Measurements from ENCODE around the gene TRAM2. TPM values are rescaled to one million over a fixed set of nuclear protein-coding genes. Genes with fewer than 3 reads are reported as not detected.

TRAM2 gene
- total RNA-seq, 1 donor from 2014 or later: 4.7 TPM

DNA sequence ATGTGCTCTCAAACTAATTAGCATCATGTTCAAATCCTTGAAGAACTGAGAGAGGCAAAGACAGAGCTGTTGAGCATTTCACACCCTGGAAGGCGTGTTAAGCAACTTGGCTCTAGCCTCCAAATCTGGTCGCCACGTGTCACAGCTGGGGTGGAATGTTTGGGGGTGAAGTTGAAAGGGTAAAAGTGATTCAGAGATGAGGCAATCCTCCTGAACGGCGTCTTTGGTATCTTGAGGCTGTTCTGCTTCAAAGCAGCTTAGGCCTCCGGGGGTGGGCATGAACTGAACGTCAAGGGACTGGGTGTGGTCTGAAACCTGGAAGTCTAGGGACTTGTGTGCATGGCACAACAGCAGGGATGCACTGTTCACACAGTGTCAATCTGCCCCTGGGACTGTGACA lies 62.3 kb downstream of the TRAM2 start:
- no peak for DNase-seq (ENCODE audit: low spot score)
- Mint-ChIP-seq H3K4me1 (ENCODE audit: low read depth) (peaks cover 24% of the 10 kb centered on the region), H3K27me3 (ENCODE audit: low read depth) (no peaks in the 10 kb centered on the region), H3K4me3 (ENCODE audit: low read depth) (no peak overlapping the region), H3K27ac (no peak overlapping the region), H3K9me3 (no peaks in the 10 kb centered on the region), H3K36me3 (ENCODE audit: low read depth) (peaks cover 15% of the 10 kb centered on the region)
- intact Hi-C loops (cut with micrococcal nuclease): loop anchor here (10.0 kb wide), 1 partner anchor 60 kb away; the partner anchor contains the start of gene TRAM2

DNA sequence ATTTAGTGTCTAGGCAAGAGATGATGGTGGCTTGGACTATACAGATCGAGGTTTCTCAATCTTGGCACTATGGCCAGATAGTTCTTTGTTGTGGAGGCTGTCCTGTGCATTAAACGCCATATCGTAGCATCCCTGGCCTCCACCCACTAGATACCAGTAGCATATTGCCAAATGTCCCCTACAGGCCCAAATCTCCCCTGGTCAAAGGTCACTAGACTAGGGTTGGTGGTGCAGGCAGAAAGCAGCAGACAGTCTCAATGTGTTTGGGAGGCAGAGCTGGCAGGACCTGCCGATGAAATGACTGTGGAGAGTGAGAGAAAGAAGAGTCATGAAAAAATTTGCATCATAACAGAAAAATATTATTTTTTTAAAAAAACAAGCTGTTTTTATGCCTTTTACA lies 63.0 kb downstream of the TRAM2 start:
- intact Hi-C loops (cut with micrococcal nuclease): loop anchor here (10.0 kb wide), 1 partner anchor 61 kb away; the partner anchor contains the start of gene TRAM2
- no peak for DNase-seq (ENCODE audit: low spot score)
- no peak overlapping the region for H3K27ac Mint-ChIP-seq

DNA sequence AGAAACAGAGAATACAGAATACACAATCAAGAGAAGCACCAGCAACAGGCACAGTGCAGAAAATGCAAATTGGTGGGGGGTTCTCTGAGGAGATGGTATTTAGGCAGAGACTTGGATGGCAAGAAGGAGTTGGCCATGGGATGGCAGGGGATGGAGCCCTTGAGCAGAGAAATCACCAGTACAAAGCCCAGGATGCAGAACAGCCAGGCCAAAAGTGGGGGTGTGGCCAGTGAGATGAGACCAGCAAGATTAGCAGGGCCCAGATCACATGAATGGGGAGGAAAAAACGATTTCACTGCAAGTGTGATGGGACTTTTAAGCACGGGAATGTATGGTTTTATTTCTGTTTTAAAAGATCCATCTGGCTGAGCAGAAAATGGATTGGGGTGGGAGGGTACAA lies 63.4 kb downstream of the TRAM2 start:
- Mint-ChIP-seq H3K27ac (no peak overlapping the region), H3K4me1 (ENCODE audit: low read depth) (peaks cover 24% of the 10 kb centered on the region), H3K4me3 (ENCODE audit: low read depth) (no peak overlapping the region), H3K27me3 (ENCODE audit: low read depth) (no peaks in the 10 kb centered on the region), H3K9me3 (no peaks in the 10 kb centered on the region), H3K36me3 (ENCODE audit: low read depth) (peaks cover 17% of the 10 kb centered on the region)
- no peak for DNase-seq (ENCODE audit: low spot score)
- intact Hi-C loops (cut with micrococcal nuclease): loop anchor here (10.0 kb wide), 1 partner anchor 61 kb away; the partner anchor contains the start of gene TRAM2

More for the DNA sequence above, 63.0 kb downstream of the TRAM2 start:
- peaks cover 13% of the 10 kb centered on the region for H3K36me3 Mint-ChIP-seq (ENCODE audit: low read depth)
- H3K4me1 Mint-ChIP-seq (ENCODE audit: low read depth): peaks cover 24% of the 10 kb centered on the region
- H3K4me3 Mint-ChIP-seq (ENCODE audit: low read depth): no peak overlapping the region
- H3K9me3 Mint-ChIP-seq: no peaks in the 10 kb centered on the region
- no peaks in the 10 kb centered on the region for H3K27me3 Mint-ChIP-seq (ENCODE audit: low read depth)

GRCh38 chr6:52512199-52512598 lies 64.7 kb downstream of the TRAM2 start:
- Mint-ChIP-seq H3K4me3 (ENCODE audit: low read depth) (no peak overlapping the region), H3K9me3 (no peaks in the 10 kb centered on the region), H3K27me3 (ENCODE audit: low read depth) (no peaks in the 10 kb centered on the region), H3K4me1 (ENCODE audit: low read depth) (peaks cover 13% of the 10 kb centered on the region), H3K36me3 (ENCODE audit: low read depth) (peaks cover 18% of the 10 kb centered on the region), H3K27ac (no peak overlapping the region)
- intact Hi-C loops (cut with micrococcal nuclease): loop anchor here (10.0 kb wide), 1 partner anchor 63 kb away; the partner anchor contains the start of gene TRAM2
- no peak for DNase-seq (ENCODE audit: low spot score)

DNA sequence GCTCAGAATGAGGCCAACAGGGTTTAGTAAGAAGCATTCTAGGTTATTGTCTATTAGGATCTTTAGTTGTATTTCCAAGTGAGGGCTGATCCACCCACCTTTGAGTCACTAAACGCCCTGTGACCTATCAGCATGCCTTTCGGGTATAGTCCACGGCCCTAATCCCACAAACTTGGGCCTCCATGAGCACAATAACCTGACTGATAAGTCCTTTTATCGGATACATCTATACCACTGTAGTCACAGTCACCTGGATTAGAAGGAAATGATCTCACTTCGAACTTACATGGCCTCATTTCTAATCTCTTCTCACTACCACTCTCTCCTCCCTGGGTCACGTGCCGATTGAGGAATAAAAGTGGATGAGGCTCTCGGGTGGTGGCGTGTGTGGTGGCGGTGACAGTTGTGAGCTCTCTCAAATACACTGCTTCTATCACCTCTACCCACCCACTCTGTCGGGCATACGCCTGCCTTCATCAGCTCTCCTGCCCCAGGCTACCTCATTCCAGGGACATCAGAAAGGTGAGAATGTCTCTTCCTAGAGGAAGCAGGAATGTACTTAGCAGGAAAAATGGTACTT lies 65.2 kb downstream of the TRAM2 start:
- H3K36me3 Mint-ChIP-seq (ENCODE audit: low read depth): peaks cover 18% of the 10 kb centered on the region
- no peaks in the 10 kb centered on the region for H3K9me3 Mint-ChIP-seq
- H3K27ac Mint-ChIP-seq: no peak overlapping the region

GRCh38 chr6:52511163-52511562 lies 65.7 kb downstream of the TRAM2 start:
- intact Hi-C loops (cut with micrococcal nuclease): loop anchor here (10.0 kb wide), 1 partner anchor 64 kb away; the partner anchor contains the start of gene TRAM2
- H3K27ac Mint-ChIP-seq: no peak overlapping the region
- peaks cover 8% of the 10 kb centered on the region for H3K4me1 Mint-ChIP-seq (ENCODE audit: low read depth)
- no peak for DNase-seq (ENCODE audit: low spot score)
- H3K4me3 Mint-ChIP-seq (ENCODE audit: low read depth): no peak overlapping the region
- peaks cover 18% of the 10 kb centered on the region for H3K36me3 Mint-ChIP-seq (ENCODE audit: low read depth)
- no peaks in the 10 kb centered on the region for H3K9me3 Mint-ChIP-seq
- H3K27me3 Mint-ChIP-seq (ENCODE audit: low read depth): no peaks in the 10 kb centered on the region

More for the DNA sequence above, 65.2 kb downstream of the TRAM2 start:
- intact Hi-C loops (cut with micrococcal nuclease): loop anchor here (10.0 kb wide), 1 partner anchor 63 kb away; the partner anchor contains the start of gene TRAM2
- peaks cover 13% of the 10 kb centered on the region for H3K4me1 Mint-ChIP-seq (ENCODE audit: low read depth)
- no peaks in the 10 kb centered on the region for H3K27me3 Mint-ChIP-seq (ENCODE audit: low read depth)
- no peak for DNase-seq (ENCODE audit: low spot score)
- H3K4me3 Mint-ChIP-seq (ENCODE audit: low read depth): no peak overlapping the region

- no peak for DNase-seq (ENCODE audit: low spot score)
- peaks cover 18% of the 10 kb centered on the region for H3K36me3 Mint-ChIP-seq (ENCODE audit: low read depth)
- intact Hi-C loops (cut with micrococcal nuclease): loop anchor here (10.0 kb wide), 1 partner anchor 65 kb away; the partner anchor contains the start of gene TRAM2
- H3K9me3 Mint-ChIP-seq: no peaks in the 10 kb centered on the region
- H3K27ac Mint-ChIP-seq: no peak overlapping the region
- no peaks in the 10 kb centered on the region for H3K27me3 Mint-ChIP-seq (ENCODE audit: low read depth)
- no peak overlapping the region for H3K4me3 Mint-ChIP-seq (ENCODE audit: low read depth)
- peaks cover 6% of the 10 kb centered on the region for H3K4me1 Mint-ChIP-seq (ENCODE audit: low read depth)
Measured at GRCh38 chr6:52510213-52510562, 66.7 kb downstream of the TRAM2 start.

- Mint-ChIP-seq H3K4me3 (ENCODE audit: low read depth) (no peak overlapping the region), H3K9me3 (no peaks in the 10 kb centered on the region), H3K4me1 (ENCODE audit: low read depth) (peaks cover 3% of the 10 kb centered on the region), H3K36me3 (ENCODE audit: low read depth) (peaks cover 18% of the 10 kb centered on the region), H3K27me3 (ENCODE audit: low read depth) (no peaks in the 10 kb centered on the region), H3K27ac (no peak overlapping the region)
- intact Hi-C loops (cut with micrococcal nuclease): loop anchor here (10.0 kb wide), 1 partner anchor 65 kb away; the partner anchor contains the start of gene TRAM2
- DNase-seq (ENCODE audit: low spot score): no peak
Measured at GRCh38 chr6:52509281-52510212, 67.3 kb downstream of the TRAM2 start.

- DNase-seq (ENCODE audit: low spot score): no peak
- H3K4me1 Mint-ChIP-seq (ENCODE audit: low read depth): no peaks in the 10 kb centered on the region
- intact Hi-C loops (cut with micrococcal nuclease): no loop called here
- no peaks in the 10 kb centered on the region for H3K9me3 Mint-ChIP-seq
- H3K27ac Mint-ChIP-seq: no peak overlapping the region
- no peak overlapping the region for H3K4me3 Mint-ChIP-seq (ENCODE audit: low read depth)
- H3K36me3 Mint-ChIP-seq (ENCODE audit: low read depth): peaks cover 18% of the 10 kb centered on the region
- no peaks in the 10 kb centered on the region for H3K27me3 Mint-ChIP-seq (ENCODE audit: low read depth)
Measured at GRCh38 chr6:52508261-52508739, 68.6 kb downstream of the TRAM2 start.

GRCh38 chr6:52507557-52508260 lies 69.2 kb downstream of the TRAM2 start:
- intact Hi-C loops (cut with micrococcal nuclease): no loop called here
- Mint-ChIP-seq H3K4me1 (ENCODE audit: low read depth) (no peaks in the 10 kb centered on the region), H3K27me3 (ENCODE audit: low read depth) (no peaks in the 10 kb centered on the region), H3K36me3 (ENCODE audit: low read depth) (peaks cover 19% of the 10 kb centered on the region), H3K9me3 (no peaks in the 10 kb centered on the region), H3K4me3 (ENCODE audit: low read depth) (no peak overlapping the region), H3K27ac (no peak overlapping the region)
- no peak for DNase-seq (ENCODE audit: low spot score)

DNA sequence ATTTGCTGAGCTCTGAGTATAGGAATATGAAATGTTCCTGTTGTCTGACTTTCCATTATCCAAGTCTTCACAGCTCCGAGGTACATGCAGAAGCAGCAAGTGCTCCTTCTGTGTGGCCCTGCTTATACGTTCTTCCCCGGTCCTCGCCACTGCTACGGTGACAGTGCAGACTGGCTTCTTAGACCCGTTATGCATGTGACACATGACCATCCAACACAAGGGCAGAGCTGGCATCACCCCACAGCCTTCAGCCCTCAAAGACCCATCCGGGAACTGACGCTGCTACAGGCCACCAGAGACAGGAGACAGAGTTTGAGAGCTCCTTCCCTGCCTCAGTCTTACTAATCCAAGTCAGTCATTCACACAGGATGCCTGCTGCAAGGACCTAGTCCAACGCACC lies 70.4 kb downstream of the TRAM2 start:
- peaks cover 20% of the 10 kb centered on the region for H3K36me3 Mint-ChIP-seq (ENCODE audit: low read depth)
- no peak overlapping the region for H3K4me3 Mint-ChIP-seq (ENCODE audit: low read depth)
- H3K9me3 Mint-ChIP-seq: no peaks in the 10 kb centered on the region
- no peaks in the 10 kb centered on the region for H3K27me3 Mint-ChIP-seq (ENCODE audit: low read depth)
- H3K27ac Mint-ChIP-seq: no peak overlapping the region
- H3K4me1 Mint-ChIP-seq (ENCODE audit: low read depth): no peaks in the 10 kb centered on the region
- DNase-seq (ENCODE audit: low spot score): no peak
- intact Hi-C loops (cut with micrococcal nuclease): no loop called here

GRCh38 chr6:52505726-52506409 lies 71.0 kb downstream of the TRAM2 start:
- DNase-seq (ENCODE audit: low spot score): no peak
- Mint-ChIP-seq H3K4me1 (ENCODE audit: low read depth) (no peaks in the 10 kb centered on the region), H3K27me3 (ENCODE audit: low read depth) (no peaks in the 10 kb centered on the region), H3K27ac (no peak overlapping the region), H3K4me3 (ENCODE audit: low read depth) (no peak overlapping the region), H3K9me3 (no peaks in the 10 kb centered on the region), H3K36me3 (ENCODE audit: low read depth) (peaks cover 20% of the 10 kb centered on the region)
- intact Hi-C loops (cut with micrococcal nuclease): no loop called here

Data from activated T-helper 2 cell treated with anti-CD3 and anti-CD28 coated beads, Interferon-gamma antibody, Interleukin-2, Interleukin-4, amounts not matched to agents 10 μg/mL and 5 μg/mL and 100 μg/mL, durations not matched to agents 14 hours and 24 hours and 36 hours (primary cell).